ENCODE measurements around the gene DGLUCY. TPM values are rescaled to one million over a fixed set of nuclear protein-coding genes. Genes with fewer than 3 reads are reported as not detected.
"Not testable (repeated sequence)": the region's sequence is repeated elsewhere in the genome, so short reads cannot be mapped to it uniquely, and the experiment has no call there.

DGLUCY gene
- total RNA-seq, 1 donor from 2014 or later, result 20.0 TPM

DNA sequence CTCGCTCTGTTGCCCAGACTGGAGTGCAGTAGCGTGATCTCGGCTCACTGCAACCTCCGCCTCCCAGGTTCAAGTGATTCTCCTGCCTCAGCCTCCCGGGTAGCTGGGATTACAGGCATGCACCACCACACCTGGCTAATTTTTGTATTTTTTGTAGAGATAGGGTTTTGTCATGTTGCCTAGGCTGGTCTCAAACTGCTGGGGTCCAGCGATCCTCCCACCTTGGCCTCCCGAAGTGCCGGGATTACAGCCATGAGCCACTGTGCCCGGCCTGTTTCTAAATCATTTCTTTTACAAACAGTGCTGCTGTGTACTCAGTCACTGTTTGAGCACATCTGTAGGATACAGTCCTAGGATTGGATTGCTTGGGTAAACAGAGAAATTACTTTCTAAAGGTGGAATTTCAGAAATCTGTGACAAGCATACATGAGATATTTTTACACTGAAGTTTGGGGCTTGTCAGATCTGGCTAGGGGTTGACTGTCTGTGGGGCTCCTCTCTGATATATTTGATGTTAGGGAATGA, 42.3 kb downstream of the DGLUCY start:
- not testable (repeated sequence) for H3K79me2 ChIP-seq (ENCODE audit: insufficient read depth, low read length)

DNA sequence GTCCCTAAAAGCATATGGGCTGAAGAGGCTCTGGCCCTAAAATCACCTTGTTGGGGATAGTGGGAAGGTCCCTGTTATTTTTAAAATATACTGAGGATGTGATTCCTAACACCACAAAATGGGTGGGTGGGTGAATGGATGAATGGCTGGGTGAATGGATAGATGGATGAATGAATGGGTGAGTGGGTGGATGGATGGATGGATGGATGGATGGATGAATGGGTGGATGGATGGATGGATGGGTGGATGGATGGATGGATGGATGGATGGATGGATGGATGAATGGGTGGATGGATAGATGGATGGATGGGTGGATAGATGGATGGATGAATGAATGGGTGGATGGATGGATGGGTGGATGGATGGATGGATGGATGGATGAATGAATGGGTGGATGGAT, 43.0 kb downstream of the DGLUCY start:
- not testable (repeated sequence) for H3K27ac Mint-ChIP-seq (ENCODE audit: unreplicated experiment); H3K4me1 Mint-ChIP-seq (ENCODE audit: low read depth, unreplicated experiment); H3K9me3 Mint-ChIP-seq (ENCODE audit: unreplicated experiment); H3K36me3 ChIP-seq (ENCODE audit: insufficient read depth, low read length); H3K4me2 ChIP-seq (ENCODE audit: low read length); H3K79me2 ChIP-seq (ENCODE audit: insufficient read depth, low read length); FAIRE-seq; H3K9ac ChIP-seq (ENCODE audit: low read length); H3K4me3 ChIP-seq (ENCODE audit: insufficient read depth, low read depth, low read length); H3K9me3 ChIP-seq (ENCODE audit: insufficient read depth, low read depth, low read length); DNase-seq (ENCODE audit: low read depth); H3K27ac ChIP-seq (ENCODE audit: low read depth, low read length); H3K4me1 ChIP-seq (ENCODE audit: insufficient read depth, low read length); H3K27me3 Mint-ChIP-seq (ENCODE audit: low read depth, unreplicated experiment); H3K4me3 Mint-ChIP-seq (ENCODE audit: unreplicated experiment); H2AFZ ChIP-seq (ENCODE audit: low read depth, low read length)
- H3K27me3 ChIP-seq (ENCODE audit: insufficient read depth, low read length), result peaks cover 61% of the 10 kb centered on the region
- H4K20me1 ChIP-seq (ENCODE audit: insufficient read depth, low read length), result peaks cover 12% of the 10 kb centered on the region
- H3K36me3 Mint-ChIP-seq (ENCODE audit: low read depth, unreplicated experiment), result peaks cover 12% of the 10 kb centered on the region

More for the DNA sequence above, 42.3 kb downstream of the DGLUCY start:
- H3K27ac Mint-ChIP-seq (ENCODE audit: unreplicated experiment); H3K27me3 Mint-ChIP-seq (ENCODE audit: low read depth, unreplicated experiment); H3K4me3 ChIP-seq (ENCODE audit: insufficient read depth, low read depth, low read length); H3K36me3 ChIP-seq (ENCODE audit: insufficient read depth, low read length); DNase-seq (ENCODE audit: low read depth); H3K4me1 Mint-ChIP-seq (ENCODE audit: low read depth, unreplicated experiment); H3K4me2 ChIP-seq (ENCODE audit: low read length); H3K27ac ChIP-seq (ENCODE audit: low read depth, low read length); H3K9me3 ChIP-seq (ENCODE audit: insufficient read depth, low read depth, low read length); H3K9ac ChIP-seq (ENCODE audit: low read length); FAIRE-seq; H3K4me3 Mint-ChIP-seq (ENCODE audit: unreplicated experiment); H2AFZ ChIP-seq (ENCODE audit: low read depth, low read length); H3K9me3 Mint-ChIP-seq (ENCODE audit: unreplicated experiment); H3K4me1 ChIP-seq (ENCODE audit: insufficient read depth, low read length); H3K36me3 Mint-ChIP-seq (ENCODE audit: low read depth, unreplicated experiment): not testable (repeated sequence)
- Histone ChIP-seq H3K27me3 (ENCODE audit: insufficient read depth, low read length) (peaks cover 62% of the 10 kb centered on the region), H4K20me1 (ENCODE audit: insufficient read depth, low read length) (peaks cover 14% of the 10 kb centered on the region)

DNA sequence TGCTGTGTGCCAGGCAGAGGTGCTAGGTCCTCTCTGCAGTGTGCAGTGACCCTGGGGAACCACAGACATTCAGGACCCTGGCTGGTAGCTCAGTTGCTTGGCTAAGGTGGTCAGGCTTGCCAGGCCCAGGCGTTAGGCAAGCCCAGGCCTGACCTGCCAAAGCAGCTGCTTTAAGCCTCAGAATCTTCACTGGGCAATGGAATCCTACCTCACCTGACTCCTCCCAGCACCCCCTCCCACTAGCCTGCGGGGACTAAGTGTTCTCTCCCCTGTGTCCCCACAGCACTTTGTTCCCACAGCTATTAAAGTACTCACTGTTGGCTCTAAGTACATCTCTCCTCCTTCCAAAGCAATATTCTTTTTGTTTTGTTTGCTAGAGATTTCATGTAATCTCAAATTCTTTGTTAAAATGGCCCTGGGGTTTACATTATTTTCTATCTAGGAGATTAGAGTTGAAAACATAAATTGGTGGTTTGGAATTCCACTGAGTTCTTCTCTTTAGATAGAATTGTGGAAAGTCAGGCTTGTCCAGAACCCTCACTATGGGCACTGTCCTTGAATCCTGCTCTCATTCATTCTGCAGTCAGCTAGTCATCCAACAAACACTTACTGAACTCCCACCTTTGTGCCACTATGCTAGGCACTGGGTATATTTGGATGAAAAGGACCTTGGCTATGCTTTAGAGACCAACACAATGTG, 44.4 kb downstream of the DGLUCY start:
- FAIRE-seq (no peak), DNase-seq (ENCODE audit: low read depth) (no peak)
- Histone ChIP-seq H2AFZ (ENCODE audit: low read depth, low read length) (no peak overlapping the region), H3K27ac (ENCODE audit: low read depth, low read length) (no peak overlapping the region), H3K27me3 (ENCODE audit: insufficient read depth, low read length) (peaks cover 52% of the 10 kb centered on the region), H3K4me1 (ENCODE audit: insufficient read depth, low read length) (peaks cover 9% of the 10 kb centered on the region), H3K79me2 (ENCODE audit: insufficient read depth, low read length) (no peaks in the 10 kb centered on the region), H3K36me3 (ENCODE audit: insufficient read depth, low read length) (no peaks in the 10 kb centered on the region), H3K9ac (ENCODE audit: low read length) (no peak overlapping the region), H3K4me2 (ENCODE audit: low read length) (no peak overlapping the region), H3K9me3 (ENCODE audit: insufficient read depth, low read depth, low read length) (no peaks in the 10 kb centered on the region), H3K4me3 (ENCODE audit: insufficient read depth, low read depth, low read length) (no peak overlapping the region), H4K20me1 (ENCODE audit: insufficient read depth, low read length) (peaks cover 9% of the 10 kb centered on the region)
- no peaks in the 10 kb centered on the region for H3K9me3 Mint-ChIP-seq (ENCODE audit: unreplicated experiment)
- TF ChIP-seq, protein P1, sequence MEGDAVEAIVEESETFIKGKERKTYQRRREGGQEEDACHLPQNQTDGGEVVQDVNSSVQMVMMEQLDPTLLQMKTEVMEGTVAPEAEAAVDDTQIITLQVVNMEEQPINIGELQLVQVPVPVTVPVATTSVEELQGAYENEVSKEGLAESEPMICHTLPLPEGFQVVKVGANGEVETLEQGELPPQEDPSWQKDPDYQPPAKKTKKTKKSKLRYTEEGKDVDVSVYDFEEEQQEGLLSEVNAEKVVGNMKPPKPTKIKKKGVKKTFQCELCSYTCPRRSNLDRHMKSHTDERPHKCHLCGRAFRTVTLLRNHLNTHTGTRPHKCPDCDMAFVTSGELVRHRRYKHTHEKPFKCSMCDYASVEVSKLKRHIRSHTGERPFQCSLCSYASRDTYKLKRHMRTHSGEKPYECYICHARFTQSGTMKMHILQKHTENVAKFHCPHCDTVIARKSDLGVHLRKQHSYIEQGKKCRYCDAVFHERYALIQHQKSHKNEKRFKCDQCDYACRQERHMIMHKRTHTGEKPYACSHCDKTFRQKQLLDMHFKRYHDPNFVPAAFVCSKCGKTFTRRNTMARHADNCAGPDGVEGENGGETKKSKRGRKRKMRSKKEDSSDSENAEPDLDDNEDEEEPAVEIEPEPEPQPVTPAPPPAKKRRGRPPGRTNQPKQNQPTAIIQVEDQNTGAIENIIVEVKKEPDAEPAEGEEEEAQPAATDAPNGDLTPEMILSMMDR (IDR thresholded peaks at IDR 0.05; ENCODE audit: insufficient read depth, low read depth, low read length), result no peak
- no peak for TF ChIP-seq EZH2 (IDR thresholded peaks at IDR 0.05; ENCODE audit: insufficient read depth, low read length)
- no peak overlapping the region for H3K27ac Mint-ChIP-seq (ENCODE audit: unreplicated experiment)
- peaks cover 8% of the 10 kb centered on the region for H3K4me1 Mint-ChIP-seq (ENCODE audit: low read depth, unreplicated experiment)
- no peak overlapping the region for H3K4me3 Mint-ChIP-seq (ENCODE audit: unreplicated experiment)
- peaks cover 10% of the 10 kb centered on the region for H3K36me3 Mint-ChIP-seq (ENCODE audit: low read depth, unreplicated experiment)
- H3K27me3 Mint-ChIP-seq (ENCODE audit: low read depth, unreplicated experiment), result no peaks in the 10 kb centered on the region
